Fibroblast of pulmonary artery (primary cell): ENCODE results near the gene RCAN1.

Source experiments
- DNase-seq: peaks from one replicate; pipeline ENCODE4 v3.0.0-alpha.2; 2010; ENCODE audit warnings: low read depth
- H3K4me3 ChIP-seq: replicated peaks from 2 replicates; pipeline ENCODE4 v1.5.1; 2011; ENCODE audit warnings: low read depth, mild to moderate bottlenecking, control low read depth, low read length, moderate library complexity
- CTCF ChIP-seq: IDR thresholded peaks from 2 replicates; pipeline ENCODE4 v1.5.1; 2011; ENCODE audit warnings: mild to moderate bottlenecking, control low read depth, low read length, inconsistent platforms; ENCODE audit errors: missing control alignments

RCAN1 gene

GRCh38 chr21:34593954-34594531 is 20.9 kb downstream of the RCAN1 start:
- no peak overlapping the region for H3K4me3 ChIP-seq
- no peak for DNase-seq
- TF ChIP-seq CTCF: no peak

GRCh38 chr21:34593423-34593822 is 21.5 kb downstream of the RCAN1 start:
- DNase-seq: no peak
- no peak overlapping the region for H3K4me3 ChIP-seq
- TF ChIP-seq CTCF: no peak

- DNase-seq: peak; percentile 21
- TF ChIP-seq CTCF: no peak
- H3K4me3 ChIP-seq: no peak overlapping the region
These were observed 22.6 kb downstream of the RCAN1 start for GRCh38 chr21:34592120-34592955.

GRCh38 chr21:34590520-34590919 is 24.4 kb downstream of the RCAN1 start:
- DNase-seq: no peak
- no peak overlapping the region for H3K4me3 ChIP-seq
- TF ChIP-seq CTCF: no peak

GRCh38 chr21:34589511-34590282 is 25.2 kb downstream of the RCAN1 start:
- H3K4me3 ChIP-seq: no peak overlapping the region
- TF ChIP-seq CTCF: no peak
- no peak for DNase-seq

- DNase-seq: no peak
- no peak for TF ChIP-seq CTCF
These were observed 30.9 kb downstream of the RCAN1 start for GRCh38 chr21:34583926-34584563.

More at GRCh38 chr21:34583926-34584563, 30.9 kb downstream of the RCAN1 start:
- H3K4me3 ChIP-seq: no peak overlapping the region
